Activated CD4-positive, alpha-beta T cell treated with anti-CD3 and anti-CD28 coated beads for 4 hours (primary cell): ENCODE data around the gene EDAR.

Source experiments
- DNase-seq, 2 donors: peaks; one replicate each; pipeline ENCODE4 v3.0.0-alpha.2; 2020

EDAR gene

DNA sequence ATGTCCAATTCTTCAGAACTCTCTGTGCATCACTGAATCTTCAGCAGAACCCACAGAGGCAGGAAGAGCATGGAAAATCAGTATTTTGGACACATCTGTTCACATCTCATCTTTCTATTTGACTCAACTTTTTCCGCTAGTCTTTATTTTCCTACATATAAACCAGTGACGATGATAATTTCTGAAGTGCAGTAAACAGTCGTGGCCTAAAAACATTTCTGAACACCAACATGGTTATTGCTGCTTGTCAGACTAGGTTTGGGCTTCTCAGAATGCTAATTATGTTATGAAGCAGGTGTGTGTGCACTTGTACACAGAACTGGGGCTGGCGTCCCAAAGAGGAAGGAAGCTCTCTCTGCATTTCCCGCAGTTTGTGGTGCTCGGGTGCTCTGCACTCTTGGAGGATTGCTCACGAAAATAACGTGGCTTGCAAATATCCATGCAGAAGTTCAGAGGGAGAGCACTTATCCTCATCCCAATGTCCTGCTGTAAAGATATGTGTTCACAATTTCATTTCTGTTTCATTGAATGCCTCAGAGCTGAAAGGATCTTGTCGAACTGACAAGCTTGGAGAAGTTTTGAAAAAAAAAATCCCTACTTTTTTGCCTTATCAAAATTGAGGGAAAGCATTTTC, 50.8 kb downstream of the EDAR start:
- DNase-seq = no peak

DNA sequence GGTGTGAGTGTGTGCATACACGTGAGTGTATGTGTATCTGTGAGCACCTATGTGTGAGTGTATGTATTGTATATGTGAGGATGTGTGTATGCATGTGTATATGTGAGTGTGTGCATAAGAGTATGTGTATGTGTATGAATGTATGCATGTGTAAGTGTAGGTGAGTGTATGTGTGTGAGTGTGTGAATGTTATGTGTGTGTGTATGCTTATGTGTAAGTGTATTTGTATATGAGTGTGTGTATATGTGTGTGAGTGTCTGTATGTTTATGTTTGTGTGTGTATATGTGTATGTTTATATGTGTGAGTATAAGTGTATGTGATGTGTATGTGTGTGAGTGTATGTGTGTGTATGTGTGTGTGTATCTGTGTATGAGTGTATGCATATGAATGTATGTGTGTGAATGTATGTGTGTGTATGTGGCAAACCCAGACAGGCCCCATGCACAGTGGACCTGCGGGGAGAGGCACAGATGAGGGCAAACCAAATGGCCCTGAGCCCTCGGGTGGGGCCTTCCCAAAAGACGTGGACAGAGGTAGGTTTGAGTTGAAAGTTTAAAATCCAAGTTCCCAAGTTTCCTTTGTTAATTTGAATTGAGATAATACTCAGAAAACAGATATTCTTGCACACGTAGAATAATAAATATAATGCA, 51.5 kb downstream of the EDAR start:
- no peak for DNase-seq

- DNase-seq = no peak
These were observed 52.2 kb downstream of the EDAR start for GRCh38 chr2:108936866-108937265.

DNA sequence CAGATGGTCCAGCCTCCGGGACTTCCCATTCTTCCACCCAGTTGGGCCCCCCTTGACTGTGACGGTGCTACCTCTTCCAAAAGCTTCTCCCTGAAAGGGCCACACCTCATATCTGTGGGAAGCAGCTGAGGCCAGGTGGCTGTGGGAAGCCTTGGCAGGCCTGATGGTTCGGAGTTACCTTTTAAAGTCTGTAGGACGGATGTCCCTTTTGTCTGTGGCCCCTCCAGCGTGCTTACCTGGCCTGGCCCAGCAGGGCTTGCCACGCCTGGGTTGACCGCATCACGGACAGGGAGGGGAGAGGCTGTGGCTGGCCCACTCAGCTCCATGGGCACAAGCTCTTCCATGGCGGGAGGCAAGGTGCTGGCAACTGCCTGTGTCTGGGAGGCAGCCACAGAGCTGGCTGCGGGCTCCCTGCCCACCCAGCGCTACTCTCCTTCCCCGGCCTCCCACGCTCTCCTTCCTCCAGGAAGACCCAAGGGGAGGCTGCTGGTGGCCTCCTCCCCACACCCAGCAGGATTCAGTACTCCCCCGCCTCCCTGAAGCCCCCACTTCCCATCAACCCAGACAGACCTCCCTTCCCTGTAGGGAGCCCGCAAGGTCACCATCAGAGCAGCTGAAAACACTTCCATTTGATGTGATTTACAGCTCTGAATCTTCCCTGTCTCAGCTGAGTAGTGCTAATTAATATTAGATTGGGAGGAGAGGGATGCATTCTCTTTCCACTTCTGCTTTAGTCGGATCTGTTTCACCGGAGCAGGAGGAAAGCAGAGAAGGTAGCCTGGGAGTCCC, 52.8 kb downstream of the EDAR start:
- DNase-seq = no peak

GRCh38 chr2:108935271-108935741, 53.7 kb downstream of the EDAR start:
- no peak for DNase-seq

DNA sequence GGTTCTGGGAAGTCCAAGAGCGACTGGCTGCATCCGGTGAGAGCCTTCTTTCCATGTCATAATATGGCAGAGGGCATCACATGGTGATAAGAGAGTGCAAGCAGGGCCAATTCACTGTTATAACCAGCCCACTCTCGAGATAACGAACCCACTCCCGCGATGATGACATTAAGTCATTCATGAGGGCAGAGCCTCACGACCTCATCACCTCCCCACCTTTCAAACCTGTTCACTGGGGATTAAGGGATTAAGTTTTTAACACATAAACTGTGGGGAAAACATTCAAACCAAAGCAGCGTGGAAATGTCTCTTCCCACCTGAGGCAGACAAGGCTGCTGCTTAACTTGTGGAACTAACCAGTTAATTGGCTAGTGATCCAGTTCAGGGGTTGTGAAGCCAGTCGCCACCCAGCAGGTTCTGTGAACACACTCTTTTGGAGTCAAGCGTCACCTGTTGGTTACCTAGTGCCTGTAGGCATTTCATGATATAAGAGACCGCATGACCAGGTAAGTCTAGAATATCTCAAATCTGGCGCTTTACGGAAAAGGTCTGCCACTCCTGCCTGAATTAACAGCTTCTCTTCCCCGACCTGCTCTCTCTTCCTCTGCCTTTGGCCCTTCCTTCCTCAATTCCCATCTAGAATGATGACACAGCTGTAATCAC, 54.3 kb downstream of the EDAR start:
- no peak for DNase-seq

- no peak for DNase-seq
These were observed 54.9 kb downstream of the EDAR start for GRCh38 chr2:108934151-108934550.

DNA sequence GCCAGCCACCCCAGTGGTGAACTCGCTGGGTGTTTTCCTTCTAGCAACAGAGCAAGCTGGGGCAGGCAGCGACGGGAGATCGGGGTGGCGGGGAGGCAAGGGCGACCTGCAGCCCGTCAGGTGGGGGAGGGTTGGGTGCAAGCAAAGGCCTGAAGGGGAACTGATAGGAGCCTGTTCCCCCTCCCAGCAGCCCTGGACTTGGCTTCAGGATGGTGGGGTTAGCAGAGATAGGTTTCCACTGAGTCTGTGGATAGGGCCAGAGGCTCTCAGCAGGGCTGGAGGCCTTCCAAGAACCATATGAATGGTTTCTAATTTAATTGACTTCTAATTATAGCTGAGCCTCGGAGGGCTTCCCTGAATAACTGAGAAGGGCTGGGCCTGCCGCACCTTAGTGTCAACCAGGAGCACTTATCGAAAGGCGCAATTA, 55.3 kb downstream of the EDAR start:
- no peak for DNase-seq

- DNase-seq = no peak
These were observed 56.2 kb downstream of the EDAR start for GRCh38 chr2:108932736-108933332.

- no peak for DNase-seq
These were observed 57.6 kb downstream of the EDAR start for GRCh38 chr2:108931372-108931771.

- no peak for DNase-seq
These were observed 59.1 kb downstream of the EDAR start for GRCh38 chr2:108929807-108930425.

DNA sequence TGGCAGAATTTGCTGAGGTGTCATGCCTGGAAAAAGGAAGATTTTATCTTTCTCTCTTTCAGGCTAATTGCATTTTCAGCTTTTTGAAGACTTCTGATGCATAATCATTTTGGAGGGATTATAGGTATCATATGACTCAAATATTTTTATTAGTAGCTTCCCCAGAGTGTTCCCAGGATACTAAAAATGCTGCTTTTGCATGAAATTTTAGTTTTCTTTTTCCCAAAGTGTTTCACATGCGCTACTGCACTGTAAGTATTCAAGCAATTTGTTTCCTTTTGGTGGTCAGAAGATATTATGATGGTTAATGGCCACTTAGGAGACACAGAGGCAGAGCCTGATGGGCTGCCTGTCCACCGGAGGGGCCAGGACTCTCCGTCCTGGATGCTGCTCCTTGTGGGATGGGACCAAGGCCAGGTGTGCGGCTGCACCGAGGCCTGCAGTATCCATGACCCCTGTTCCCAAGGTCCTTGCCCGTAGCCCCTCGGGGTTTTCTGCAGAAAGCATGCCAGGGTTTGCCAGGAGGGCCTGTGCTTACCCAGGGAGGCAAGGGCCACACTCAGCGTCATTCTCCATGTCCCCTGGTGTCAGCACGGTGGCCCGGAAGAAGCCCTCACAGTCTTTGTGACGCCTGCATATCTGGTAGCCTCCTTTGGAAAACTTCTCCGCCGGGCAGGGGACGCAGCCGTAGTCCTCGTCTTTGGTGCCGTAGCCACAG, 60.2 kb downstream of the EDAR start:
- no peak for DNase-seq

GRCh38 chr2:108927936-108928659, 60.9 kb downstream of the EDAR start:
- DNase-seq = peak; percentile 14 to 45

DNA sequence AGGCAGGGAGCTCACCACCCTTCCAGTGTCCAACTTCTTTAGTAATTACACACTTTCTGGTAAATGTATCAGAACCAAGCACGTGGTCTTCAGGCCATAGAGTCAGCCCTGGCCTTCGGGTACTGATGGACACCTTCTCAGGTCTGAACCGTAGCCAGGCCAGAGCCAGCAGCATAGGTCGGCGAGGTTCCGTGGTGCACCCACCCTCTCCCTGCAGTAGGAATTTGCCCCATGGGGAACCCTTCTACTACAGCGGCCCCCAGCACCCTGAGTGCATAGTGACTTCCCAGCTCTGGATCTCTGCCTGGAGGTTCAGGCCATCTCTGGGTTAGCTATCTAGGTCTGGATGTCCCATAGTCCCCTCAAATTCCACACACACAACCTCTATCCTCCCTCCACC, 61.6 kb downstream of the EDAR start:
- no peak for DNase-seq

- no peak for DNase-seq
These were observed 62.2 kb downstream of the EDAR start for GRCh38 chr2:108926561-108927380.

DNA sequence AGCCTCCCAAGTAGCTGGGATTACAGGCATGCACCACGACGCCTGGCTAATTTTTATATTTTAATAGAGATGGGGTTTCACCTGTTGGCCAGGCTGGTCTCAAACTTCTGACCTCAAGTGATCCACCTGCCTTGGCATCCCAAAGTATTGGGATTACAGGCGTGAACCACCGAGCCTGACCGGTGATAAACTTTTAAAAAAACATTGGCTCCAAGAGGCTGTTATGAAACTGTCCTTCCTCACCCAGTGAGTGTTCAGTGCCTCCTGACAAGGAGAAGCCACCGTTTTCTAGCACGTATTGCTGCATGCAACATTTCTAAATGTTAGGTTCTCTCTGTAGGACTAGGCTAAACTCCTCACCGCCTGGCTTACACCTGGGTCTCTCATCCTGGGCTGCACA, 63.3 kb downstream of the EDAR start:
- DNase-seq = no peak

DNA sequence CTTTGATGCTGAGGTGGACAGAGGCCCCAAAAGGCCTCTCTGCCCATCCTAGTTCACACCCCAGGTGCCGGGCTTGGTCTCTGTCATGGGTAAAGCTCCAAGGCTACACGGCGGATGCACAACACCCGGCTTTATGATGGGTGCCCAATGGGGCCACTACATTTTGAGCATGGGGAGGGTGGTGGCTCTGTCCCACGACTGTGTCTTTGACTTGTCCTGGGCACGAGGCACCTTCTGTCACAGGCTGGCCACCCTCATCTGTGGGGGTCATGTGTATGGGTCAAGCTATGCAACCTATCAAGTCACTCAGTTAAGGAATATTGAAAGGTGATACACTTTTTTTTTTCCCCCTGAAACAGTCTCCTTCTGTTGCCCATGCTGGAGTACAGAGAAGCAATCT, 63.7 kb downstream of the EDAR start:
- DNase-seq = no peak

DNA sequence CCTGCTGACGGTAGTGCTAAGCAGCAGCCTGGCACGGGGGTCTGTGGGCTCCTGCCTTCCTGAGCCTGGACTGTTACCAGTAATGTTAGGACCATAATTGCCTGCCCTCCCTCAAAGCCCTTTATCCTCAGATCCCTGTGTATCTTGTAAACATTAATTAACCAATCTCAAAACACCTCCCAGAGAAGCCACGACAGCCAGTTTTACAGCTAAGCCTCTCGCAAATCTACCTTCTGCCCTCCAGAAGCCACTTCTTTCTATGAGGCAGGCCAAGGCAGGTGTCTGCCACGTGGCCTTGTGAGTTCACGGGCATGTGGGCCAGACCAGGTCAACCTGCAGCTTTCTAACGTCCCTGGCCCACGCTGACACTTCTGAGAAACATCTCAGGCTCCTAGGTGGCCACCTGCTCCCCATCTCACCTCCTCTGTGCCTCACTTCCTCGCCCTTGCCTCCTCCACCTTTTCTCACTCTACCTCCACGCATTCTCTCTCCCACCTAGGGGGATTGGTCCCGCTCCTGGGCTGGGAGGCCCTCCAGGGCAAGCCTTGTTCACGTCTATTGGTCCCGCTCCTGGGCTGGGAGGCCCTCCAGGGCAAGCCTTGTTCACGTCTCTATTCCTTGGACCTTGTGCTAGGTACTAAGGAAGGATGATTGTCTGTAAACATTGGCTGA, 64.3 kb downstream of the EDAR start:
- no peak for DNase-seq

- DNase-seq = no peak
These were observed 65.1 kb downstream of the EDAR start for GRCh38 chr2:108923736-108924579.
